ENCODE data around the gene KRTAP5-9.
"Not testable (repeated sequence)": the region's sequence is repeated elsewhere in the genome, so short reads cannot be mapped to it uniquely, and the experiment has no call there.

Gene KRTAP5-9

DNA sequence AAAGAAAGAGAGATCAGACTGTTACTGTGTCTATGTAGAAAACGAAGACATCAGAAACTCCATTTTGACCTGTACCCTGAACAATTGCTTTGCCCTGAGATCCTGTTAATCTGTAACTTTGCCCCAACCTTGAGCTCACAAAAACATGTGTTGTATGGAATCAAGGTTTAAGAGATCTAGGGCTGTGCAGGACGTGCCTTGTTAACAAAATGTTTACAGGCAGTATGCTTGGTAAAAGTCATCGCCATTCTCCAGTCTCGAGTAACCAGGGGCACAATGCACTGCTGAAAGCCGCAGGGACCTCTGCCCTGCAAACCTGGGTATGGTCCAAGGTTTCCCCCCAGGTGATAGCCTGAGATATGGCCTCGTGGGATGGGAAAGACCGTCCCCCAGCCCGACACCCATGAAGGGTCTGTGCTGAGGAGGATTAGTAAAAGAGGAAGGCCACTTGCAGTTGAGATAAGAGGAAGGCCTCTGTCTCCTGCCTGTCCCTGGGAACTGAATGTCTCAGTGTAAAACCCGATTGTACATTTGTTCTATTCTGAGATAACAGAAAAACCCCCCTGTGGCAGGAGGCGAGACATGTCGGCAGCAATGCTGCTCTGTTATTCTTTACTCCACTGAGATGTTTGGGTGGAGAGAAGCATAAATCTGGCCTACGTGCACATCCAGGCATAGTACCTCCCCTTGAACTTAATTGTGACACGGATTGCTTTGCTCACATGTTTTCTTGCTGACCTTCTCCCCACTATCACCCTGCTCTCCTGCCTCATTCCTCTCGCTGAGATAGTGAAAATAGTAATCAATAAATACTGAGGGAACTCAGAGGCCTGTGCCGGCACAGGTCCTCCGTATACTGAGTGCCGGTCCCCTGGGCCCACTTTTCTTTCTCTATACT is 13.3 kb upstream of the KRTAP5-9 start:
- DNase-seq = not testable (repeated sequence)

DNA sequence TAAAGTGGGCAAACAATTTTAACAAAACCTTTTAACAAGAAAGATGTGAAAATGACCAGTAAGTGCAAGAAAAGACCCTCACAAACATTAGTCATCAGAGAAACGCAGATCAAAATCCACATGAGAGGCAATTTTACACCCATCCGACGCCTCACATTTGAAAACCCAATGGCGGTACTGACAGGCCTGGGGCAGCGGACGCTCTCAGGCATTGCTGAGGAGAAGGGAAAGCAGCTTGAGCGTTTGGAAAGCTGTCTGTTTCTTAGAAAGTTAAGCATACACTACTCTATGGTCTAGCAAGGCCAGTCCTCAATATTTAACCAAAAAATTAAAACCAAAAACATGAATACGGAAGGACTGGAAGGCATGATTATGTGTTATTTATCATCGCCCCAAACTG is 12.4 kb upstream of the KRTAP5-9 start:
- no peak for DNase-seq

DNA sequence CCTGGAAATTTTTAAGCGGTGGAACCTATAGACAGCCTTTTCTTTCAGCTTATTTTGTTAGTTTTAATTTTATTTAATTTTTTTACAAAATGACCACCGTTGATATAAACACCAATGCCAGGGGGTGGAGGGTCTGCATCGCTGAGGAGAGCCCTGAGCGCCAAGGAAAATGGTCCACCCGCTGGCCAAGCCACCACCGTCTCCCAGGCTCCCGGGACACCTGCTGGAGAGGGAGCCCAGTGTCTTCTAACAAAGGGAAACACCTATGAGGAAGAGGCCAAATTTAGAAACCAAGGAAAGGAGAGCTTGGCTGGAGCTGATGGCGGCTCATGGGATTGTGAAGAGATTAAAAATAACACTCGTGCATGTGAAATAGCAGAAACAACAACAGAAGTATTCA is 10.7 kb upstream of the KRTAP5-9 start:
- DNase-seq = no peak

DNA sequence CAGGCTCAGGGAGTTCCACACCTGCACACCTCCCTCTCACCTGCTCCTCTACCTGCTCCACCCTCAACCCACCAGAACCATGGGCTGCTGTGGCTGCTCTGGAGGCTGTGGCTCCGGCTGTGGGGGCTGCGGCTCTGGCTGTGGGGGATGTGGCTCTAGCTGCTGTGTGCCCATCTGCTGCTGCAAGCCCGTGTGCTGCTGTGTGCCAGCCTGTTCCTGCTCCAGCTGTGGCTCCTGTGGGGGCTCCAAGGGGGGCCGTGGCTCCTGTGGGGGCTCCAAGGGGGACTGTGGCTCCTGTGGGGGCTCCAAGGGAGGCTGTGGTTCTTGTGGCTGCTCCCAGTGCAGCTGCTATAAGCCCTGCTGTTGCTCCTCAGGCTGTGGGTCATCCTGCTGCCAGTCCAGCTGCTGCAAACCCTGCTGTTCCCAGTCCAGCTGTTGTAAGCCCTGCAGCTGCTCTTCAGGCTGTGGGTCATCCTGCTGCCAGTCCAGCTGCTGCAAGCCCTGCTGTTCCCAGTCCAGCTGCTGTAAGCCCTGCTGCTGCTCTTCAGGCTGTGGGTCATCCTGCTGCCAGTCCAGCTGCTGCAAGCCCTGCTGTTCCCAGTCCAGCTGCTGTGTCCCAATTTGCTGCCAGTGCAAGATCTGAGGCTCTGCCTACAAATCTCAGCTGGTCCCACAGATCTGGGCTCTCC is 10.1 kb upstream of the KRTAP5-9 start, which contains the start of gene KRTAP5-8:
Gene KRTAP5-8, plus strand, starts transcription at position 49 of the 689 bp plus-strand sequence. Its CDS starts 31 bp downstream, at position 80.
- not testable (repeated sequence) for DNase-seq

DNA sequence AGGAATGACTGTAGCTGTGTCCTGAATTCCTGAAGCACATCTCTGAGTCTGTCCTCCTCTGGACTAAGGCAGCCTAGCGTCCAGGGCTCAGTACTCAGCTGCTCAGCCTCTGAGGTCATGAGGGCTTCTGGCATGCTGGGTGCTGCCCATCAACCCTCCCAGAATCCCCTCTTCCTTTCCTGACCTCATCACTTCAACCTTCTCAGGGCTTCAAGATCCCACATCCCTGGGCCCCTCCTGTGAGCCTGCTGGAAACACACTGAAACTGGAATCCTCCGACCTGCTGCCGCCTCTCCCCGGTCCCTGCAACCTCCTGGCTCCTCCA is 9.6 kb upstream of the KRTAP5-9 start:
- no peak for DNase-seq

DNA sequence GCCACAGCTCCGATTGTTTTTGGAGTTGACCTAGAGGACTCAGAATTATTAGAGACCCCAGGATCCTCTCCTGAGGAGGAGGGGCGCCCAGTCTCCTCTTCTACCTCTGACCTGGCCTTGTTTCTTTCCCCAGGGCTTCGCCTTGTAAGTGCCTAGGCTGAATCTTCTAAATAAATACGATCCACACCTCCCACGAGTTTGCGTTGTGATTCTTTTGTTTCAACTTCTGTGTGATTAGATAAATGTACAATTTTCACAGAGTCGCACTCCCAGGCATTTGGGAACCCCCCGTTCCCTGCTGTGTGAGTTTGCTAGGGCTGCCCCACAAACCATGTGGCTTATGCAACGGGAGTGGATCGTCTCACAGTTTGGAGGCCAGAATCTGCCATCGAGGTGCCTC is 9.2 kb upstream of the KRTAP5-9 start:
- no peak for DNase-seq

DNA sequence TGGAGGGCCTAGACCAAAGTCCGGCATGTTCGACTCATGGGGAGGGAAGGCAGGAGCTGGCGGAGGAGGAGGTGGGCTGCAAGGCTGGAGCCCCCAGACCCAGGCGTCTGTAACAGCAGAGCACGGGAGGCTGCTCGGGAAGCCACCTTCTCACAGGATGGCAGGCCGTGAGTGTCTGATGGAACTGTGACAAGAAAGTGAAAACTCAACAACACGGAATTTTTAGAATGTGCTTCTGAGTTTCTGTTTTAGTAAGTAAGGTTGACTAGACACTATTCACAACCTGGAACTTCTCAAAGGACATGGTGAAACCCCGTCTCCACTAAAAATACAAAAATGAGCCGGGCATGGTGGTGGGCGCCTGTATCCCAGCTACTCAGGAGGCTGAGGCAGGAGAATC is 8.2 kb upstream of the KRTAP5-9 start:
- not testable (repeated sequence) for DNase-seq

DNA sequence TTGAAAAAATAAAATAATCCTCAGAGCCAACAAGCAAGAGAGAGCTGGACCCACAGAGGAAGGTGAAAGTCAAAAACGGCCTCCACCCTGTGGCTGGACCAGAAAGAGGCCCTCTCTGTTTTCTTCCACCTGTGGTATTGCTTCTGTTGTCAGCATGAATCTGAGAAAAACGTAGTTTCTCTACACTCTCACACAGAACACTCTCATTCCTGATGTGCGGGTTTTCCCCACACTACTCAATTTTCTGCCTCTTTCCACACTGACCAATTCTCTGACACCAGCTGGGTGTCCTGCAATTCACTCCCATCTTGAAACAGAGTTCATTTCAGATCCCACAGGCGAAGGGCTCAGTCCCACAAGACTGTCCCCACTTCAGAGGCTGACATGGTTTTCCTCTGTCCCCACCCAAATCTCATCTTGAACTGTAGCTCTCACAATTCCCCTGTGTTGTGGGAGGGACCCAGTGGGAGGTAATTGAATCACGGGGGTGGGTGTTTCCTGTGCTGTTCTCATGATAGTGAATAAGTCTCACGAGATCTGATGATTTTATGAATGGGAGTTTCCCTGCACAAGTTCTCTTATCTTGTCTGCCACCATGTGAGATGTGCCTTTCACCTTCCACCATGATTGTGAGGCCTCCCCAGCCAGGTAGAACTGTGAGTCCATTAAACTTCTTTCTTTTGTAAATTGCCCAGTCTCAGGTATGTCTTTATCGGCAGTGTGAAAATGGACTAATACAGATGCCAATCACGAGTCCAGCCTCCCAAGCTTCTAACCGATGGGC is 7.5 kb upstream of the KRTAP5-9 start:
- DNase-seq = not testable (repeated sequence)

DNA sequence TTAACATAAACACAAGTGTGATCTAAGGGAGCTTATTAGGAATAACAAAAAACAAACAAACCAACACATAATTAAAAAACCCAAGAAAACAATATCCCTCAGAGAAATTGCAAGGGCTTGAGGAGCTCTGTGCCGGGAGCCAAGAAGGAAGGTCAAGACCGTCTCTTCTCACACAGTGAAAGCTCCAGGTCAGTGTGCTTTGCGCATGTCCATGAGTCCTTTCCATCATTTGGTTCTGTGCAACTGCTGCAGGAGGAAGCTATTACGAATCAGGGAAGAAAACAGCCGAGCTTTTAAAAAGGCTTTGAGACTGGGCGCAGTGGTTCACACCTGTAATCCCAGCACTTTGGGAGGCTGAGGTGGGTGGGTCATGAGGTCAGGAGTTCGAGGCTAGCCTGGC is 5.8 kb upstream of the KRTAP5-9 start:
- DNase-seq = no peak

DNA sequence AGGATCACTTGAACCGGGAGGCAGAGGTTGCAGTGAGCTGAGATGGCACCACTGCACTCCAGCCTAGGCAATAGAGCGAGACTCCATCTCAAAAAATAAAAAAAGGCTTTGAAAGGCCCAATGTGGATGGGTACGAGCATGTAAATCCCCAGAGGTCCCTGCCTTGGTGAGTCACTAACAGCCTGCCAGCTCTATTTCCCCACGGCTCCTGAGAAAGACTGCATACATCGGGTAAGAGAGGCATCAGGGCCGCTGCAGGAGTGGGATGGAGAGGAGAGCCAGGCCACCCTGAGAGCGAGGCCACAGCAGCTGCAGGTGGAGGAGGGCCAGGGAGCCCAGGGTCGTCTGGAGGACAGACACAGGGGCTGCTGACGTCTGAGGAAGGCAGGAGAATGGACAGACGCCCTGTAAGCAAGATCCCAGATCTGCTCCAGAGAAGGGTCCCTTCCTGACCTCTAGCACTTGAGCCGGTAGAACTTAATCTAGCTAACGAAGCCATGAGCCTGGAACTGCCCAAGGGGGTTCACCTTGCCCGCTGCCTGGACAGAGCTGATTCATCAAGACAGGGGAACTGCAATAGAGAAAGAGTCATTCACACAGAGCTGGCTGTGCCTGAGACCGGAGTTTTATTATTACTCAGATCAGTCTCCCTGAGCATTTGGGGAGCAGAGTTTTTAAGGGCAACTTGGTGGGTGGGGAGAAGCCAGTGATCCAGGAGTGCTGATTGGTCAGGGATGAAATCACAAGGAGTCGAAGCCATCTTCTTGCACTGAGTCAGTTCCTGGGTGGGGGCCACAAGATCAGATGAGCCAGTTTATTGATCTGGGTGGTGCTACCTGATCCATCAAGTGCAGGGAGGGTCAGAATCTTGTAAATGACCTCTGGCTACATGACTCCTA is 5.1 kb upstream of the KRTAP5-9 start:
- DNase-seq = peak; percentile 26

DNA sequence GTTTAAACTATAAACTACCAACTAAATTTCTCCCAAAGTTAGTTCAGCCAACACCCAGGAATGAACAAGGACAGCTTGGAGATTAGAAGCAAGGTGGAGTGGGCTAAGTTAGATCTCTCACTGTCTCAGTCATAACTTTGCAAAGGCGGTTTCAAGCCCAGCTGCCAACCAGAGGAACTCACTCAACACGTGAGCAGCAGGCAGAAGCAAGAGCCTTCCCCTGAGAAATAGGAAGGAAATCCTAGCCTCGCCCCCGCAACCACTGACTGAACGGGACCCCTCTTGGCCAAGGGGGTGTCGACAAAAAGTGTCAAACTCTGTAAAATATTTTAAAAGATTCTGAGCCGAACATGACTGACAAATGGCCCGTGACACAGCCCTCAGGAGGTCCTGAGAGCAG is 4.4 kb upstream of the KRTAP5-9 start:
- no peak for DNase-seq

DNA sequence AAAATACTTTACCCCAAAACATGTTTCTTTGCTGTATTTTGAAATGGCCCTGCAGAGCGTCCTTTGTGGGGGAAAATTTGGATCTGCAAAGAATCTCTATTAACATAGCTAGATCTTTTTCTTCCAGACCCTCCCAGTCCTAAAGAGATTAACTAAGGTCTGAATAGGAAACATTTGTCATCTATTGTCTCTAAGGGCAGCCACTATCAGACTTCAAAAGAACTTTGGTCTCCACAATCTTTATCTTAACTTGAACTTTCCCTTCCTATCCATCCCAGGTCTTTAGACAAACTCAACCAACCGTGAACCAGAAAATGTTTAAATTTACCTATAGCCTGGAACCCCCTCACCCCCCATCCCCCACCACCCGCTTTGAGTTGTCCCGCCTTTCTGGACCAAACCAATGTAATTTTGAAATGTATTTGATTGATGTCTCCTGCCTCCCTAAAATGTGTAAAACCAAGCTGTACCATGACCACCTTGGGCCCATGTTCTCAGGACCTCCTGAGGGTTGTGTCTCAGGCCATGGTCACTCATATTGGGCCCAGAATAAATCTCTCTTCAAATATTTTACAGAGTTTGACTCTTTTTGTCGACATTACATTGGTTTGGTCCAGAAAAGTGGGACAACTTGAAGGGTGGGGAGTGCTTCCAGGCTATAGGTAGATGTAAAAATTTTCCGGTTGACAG is 3.5 kb upstream of the KRTAP5-9 start:
- no peak for DNase-seq

DNA sequence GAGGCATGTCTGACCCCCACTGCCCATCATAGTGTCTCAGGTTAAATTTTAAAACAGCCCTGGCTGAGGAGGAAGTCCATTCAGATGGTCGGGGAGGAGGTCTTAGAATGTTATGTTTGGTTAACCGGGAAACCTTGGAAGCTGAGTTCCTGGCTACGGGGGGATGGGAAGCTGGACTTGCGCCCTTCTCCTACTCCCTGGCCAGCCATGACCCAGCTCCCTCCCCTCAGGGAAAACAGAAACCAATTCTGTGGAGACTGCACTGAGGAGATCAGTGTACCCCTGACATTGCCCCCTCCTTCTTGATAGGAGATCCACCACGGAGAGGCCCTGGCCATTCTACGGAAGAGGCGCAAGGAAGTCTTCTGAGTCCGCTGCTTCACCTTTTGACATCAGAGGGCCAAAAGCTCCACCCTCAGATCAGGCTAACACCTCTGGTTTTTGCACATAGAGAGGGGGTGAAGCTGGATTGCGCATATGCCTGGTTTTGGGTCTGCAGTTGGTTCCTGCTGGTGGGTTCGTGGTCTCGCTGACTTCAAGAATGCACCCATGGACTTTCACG is 2.7 kb upstream of the KRTAP5-9 start:
- DNase-seq = no peak

DNA sequence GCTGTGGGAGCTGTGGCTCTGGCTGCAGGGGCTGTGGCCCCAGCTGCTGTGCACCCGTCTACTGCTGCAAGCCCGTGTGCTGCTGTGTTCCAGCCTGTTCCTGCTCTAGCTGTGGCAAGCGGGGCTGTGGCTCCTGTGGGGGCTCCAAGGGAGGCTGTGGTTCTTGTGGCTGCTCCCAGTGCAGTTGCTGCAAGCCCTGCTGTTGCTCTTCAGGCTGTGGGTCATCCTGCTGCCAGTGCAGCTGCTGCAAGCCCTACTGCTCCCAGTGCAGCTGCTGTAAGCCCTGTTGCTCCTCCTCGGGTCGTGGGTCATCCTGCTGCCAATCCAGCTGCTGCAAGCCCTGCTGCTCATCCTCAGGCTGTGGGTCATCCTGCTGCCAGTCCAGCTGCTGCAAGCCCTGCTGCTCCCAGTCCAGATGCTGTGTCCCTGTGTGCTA is 514 bp downstream of the KRTAP5-9 start:
- DNase-seq = no peak

DNA sequence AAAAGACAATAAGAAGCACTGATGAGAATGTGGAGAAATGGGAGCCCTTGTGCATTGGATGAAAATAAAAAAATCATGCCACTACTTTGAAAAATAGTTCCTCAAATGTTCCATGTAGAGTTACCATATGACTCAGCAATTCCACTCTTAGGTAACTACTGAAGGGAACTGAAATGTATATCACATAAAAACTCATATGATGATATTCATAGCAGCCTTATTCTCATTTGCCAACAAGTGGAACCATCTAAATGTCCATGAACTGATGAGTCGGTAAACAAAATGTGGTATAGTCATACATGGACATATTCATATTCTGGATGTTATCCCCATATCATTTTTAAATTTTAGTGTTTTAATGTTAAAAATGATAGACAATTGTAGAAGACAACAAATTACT is 3.5 kb downstream of the KRTAP5-9 start:
- DNase-seq = no peak

DNA sequence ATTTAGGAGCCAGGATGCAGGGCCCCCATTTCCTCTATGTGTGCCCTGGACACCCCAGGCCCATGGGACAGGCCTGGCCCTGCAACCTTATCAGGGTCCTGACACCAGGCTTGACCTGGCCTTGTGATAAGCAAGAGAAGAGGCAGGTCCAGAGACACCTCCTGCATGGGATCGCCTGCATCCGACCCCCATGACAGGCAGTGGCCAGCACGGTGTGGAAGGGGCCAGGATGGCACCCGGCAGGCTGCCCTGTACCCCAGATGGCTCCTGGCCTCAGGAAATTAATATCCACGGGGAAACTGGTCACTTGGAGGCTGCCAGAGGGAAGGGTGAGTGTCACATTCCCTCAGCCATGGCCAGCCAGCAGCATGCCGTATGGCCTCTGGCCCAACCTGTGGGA is 6.8 kb downstream of the KRTAP5-9 start:
- DNase-seq = no peak

DNA sequence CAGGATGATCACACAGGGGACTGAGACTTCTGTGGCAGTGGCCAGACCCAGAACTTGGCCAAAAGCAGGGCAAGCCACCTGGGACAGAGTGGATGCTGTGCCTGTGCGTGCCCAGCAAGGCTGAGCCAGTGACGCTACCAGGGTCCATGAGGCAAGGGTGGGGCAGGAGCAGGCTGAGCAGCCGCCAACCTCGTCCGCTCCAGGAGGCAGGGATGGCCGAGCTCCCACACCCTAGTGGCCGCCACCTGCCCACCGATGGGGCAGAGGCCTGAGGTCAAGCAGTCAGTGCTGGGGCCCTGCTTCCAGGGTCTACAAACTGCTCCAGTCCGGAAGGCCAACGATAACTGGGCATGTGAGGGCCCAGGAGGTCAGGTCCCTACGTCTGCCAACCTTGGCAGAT is 7.3 kb downstream of the KRTAP5-9 start:
- no peak for DNase-seq

DNA sequence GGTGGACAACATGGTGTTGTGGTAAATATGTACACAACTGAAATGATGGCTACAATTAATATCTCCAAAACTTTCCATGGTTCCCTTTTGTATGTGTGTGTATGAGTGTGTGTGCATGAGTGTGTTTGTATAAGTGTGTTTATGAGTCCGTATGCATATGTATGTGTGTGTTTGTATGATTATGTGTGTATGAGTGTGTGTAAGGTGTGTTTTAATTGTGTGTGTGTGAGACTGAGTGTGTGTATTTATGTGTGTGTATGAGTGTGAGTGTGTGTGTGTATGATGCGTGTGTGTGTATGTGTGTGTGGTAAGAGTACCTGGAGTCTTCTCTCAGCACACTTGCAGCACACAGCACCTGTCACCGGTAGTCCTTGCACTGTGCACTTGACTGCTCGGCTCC is 7.8 kb downstream of the KRTAP5-9 start:
- DNase-seq = no peak

DNA sequence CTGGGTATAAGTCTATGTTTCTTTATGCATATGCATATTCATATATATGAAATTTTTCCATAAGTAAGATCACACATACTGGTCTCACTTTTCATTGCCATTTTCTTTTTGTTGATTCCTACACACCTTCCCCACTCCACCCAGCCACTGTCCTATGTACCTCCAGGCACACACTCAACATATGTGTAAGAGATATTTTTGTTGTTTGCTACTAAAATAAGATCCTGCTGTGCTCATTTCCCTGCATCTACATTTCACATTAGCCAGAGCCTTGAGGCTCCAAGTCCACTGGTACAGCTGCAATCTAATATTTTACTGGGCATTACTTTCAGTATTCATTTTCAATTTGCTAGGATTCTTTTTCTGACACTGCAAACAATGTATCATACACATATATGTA is 9.0 kb downstream of the KRTAP5-9 start:
- DNase-seq = no peak

DNA sequence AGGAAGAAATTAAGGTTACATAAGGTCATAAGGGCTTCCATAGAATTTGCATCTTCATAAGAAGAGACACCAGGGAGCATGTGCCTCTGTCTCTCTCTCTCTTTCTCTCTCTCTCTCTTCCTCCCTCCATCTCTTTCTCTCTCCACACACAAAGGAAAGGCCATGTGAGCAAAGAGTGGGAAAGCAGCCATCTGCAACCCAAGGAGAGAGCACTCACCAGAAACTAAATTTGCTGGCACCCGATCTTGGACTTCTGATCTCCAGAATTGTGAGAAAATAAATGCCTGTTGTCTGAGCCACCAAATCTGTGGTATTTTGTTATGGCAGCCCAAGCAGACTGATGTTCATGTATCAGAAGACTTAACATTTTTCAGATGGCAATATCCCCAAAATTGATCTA is 10.8 kb downstream of the KRTAP5-9 start:
- DNase-seq = no peak

DNA sequence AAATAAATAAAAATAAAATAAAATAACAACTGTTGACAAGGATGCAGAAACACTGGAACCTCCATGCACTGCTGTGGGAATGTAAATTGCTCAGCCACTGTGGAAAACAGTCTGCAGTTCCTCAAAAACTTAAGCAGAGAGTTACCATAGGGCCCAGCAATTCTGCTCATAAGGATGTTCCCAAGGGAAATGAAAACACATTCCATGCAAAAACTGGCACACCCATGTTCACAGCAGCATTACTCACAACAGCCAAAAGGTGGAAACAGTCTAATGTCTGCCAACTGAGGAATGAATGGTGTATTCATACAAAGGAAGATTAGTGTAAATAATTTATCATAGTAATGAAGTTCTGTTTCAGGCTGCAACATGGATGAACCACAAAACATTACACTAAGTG is 13.9 kb downstream of the KRTAP5-9 start:
- DNase-seq = no peak

DNA sequence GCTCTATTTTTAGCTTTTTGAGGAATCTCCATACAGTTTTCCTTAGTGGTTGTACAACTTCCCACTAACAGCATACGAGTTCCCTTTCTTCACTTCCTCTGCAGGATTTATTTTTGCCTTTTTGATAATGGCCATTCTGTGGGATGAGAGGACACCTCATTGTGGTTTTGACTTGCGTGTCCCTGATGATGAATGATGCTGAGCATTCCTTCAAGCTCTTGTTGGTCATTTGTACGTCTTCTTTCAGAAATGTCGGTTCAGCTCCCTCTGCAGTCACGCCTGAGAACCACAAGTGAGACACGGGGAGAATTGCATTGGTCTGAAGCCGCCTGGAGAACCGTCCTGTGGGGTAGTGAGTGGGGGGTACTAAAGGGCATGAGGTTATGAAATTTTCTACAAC is 15.2 kb downstream of the KRTAP5-9 start:
- peak; percentile 15 for DNase-seq
